Prostate gland (tissue), 2 donors: ENCODE measurements around the gene TEX261. TPM values are rescaled to one million over a fixed set of nuclear protein-coding genes. Genes with fewer than 3 reads are reported as not detected.

Experiments used
- DNase-seq: peaks from one replicate; pipeline ENCODE4 v3.0.0-alpha.2; 2019; ENCODE audit warnings: low spot score
- H3K27ac ChIP-seq, 2 donors: fragments of 200-600 bp; sonication (generic); 2 replicates each; pipeline ENCODE4 v1.5.1; 2017 to 2019
- H3K27me3 ChIP-seq: fragments of 200-600 bp; sonication (generic); replicated peaks from 2 replicates; pipeline ENCODE4 v1.5.1; 2019; ENCODE audit not compliant: insufficient read depth
- H3K36me3 ChIP-seq, 2 donors: fragments of 200-600 bp; sonication (generic); 1 replicate in 1 of 2; 2 replicates in 1 of 2; pipeline versions ENCODE4 v1.5.1 to v1.8.1; 2017 to 2019
- H3K4me1 ChIP-seq: fragments of 200-600 bp; sonication (generic); replicated peaks from 2 replicates; pipeline ENCODE4 v1.5.1; 2019
- H3K4me3 ChIP-seq, 2 donors: fragments of 200-600 bp; sonication (generic); 2 replicates each; pipeline ENCODE4 v1.5.1; 2017 to 2019
- H3K9me3 ChIP-seq: fragments of 200-600 bp; sonication (generic); 2 replicates; pipeline ENCODE4 v1.5.1; 2017
- CTCF ChIP-seq, 4 experiments: fragments of 200-600 bp in 2 of 4; fragments of 450-650 bp in 2 of 4; sonication (generic) in 2 of 4; IDR thresholded peaks; 1 replicate in 3 of 4; 2 replicates in 1 of 4; pipeline ENCODE4 v1.5.1; 2016 to 2019; ENCODE audit warnings: antibody characterized with exemption in 4 of 4, mild to moderate bottlenecking in 2 of 4, moderate library complexity in 2 of 4
- POLR2A ChIP-seq: fragments of 450-650 bp; IDR thresholded peaks from one replicate; pipeline ENCODE4 v1.6.1; 2016; ENCODE audit warnings: antibody characterized with exemption, mild to moderate bottlenecking
- POLR2AphosphoS5 ChIP-seq: sonication (generic); formaldehyde crosslinking; IDR thresholded peaks from one replicate; pipeline ENCODE4 v1.6.1; 2017; ENCODE audit warnings: antibody characterized with exemption
- WGBS: methylation state at CpG from one replicate; pipeline ENCODE4 v1.1.5; 2018; 5-methylcytosine and 5-hydroxymethylcytosine counted together
- intact Hi-C: fragments of 100-400 bp; cut with DNase I; formaldehyde crosslinking; loops from one replicate; pipeline ENCODE4 v1.14.2; 2022
- total RNA-seq, 2 donors: library from RNA; depleted of rRNA; stranded (reverse); fragments of >200 nt; gene quantifications; one replicate each; pipeline ENCODE4 v1.1.0, GENCODE V29; 2016

TEX261 gene
- total RNA-seq, 2 donors from 2014 or later = 41.4 to 45.2 TPM

GRCh38 chr2:71005271-71006202 lies 10.9 kb upstream of the TEX261 start:
- DNase-seq = no peak
- 76% methylated on average over 10 of the region's 10 CpGs for WGBS
- no peak for TF ChIP-seq POLR2A
- TF ChIP-seq POLR2AphosphoS5 = no peak
- TF ChIP-seq CTCF (IDR thresholded peaks at IDR 0.05) = no peak
- Histone ChIP-seq H3K4me1 (no peaks in the 10 kb centered on the region), H3K27me3 (no peaks in the 10 kb centered on the region), H3K9me3 (no peaks in the 10 kb centered on the region), H3K4me3 (no peak overlapping the region), H3K27ac (no peak overlapping the region), H3K36me3 (no peaks in the 10 kb centered on the region)
- intact Hi-C loops = no loop called here

- H3K27ac ChIP-seq = no peak overlapping the region
- H3K36me3 ChIP-seq = no peaks in the 10 kb centered on the region
- DNase-seq = no peak
- no peaks in the 10 kb centered on the region for H3K9me3 ChIP-seq
- H3K27me3 ChIP-seq = no peaks in the 10 kb centered on the region
- no peak overlapping the region for H3K4me3 ChIP-seq
- WGBS = 84% methylated on average over 6 of the region's 6 CpGs
- no peaks in the 10 kb centered on the region for H3K4me1 ChIP-seq
- TF ChIP-seq POLR2AphosphoS5 = no peak
- TF ChIP-seq CTCF (IDR thresholded peaks at IDR 0.05) = no peak
- no peak for TF ChIP-seq POLR2A
- intact Hi-C loops = no loop called here
Measured at GRCh38 chr2:71004857-71005256, 10.2 kb upstream of the TEX261 start.

- no peaks in the 10 kb centered on the region for H3K36me3 ChIP-seq
- TF ChIP-seq POLR2A (no peak), POLR2AphosphoS5 (no peak), CTCF (IDR thresholded peaks at IDR 0.05) (no peak)
- H3K27me3 ChIP-seq = no peaks in the 10 kb centered on the region
- DNase-seq = no peak
- H3K4me1 ChIP-seq = no peaks in the 10 kb centered on the region
- H3K27ac ChIP-seq = no peak overlapping the region
- WGBS = 83% methylated on average over 11 of the region's 11 CpGs
- H3K4me3 ChIP-seq = no peak overlapping the region
- intact Hi-C loops = no loop called here
- H3K9me3 ChIP-seq = no peaks in the 10 kb centered on the region
Measured at GRCh38 chr2:71003966-71004755, 9.5 kb upstream of the TEX261 start.

- Histone ChIP-seq H3K27ac (no peak overlapping the region), H3K27me3 (no peaks in the 10 kb centered on the region), H3K9me3 (no peaks in the 10 kb centered on the region), H3K4me1 (no peaks in the 10 kb centered on the region), H3K36me3 (no peaks in the 10 kb centered on the region), H3K4me3 (no peak overlapping the region)
- 82% methylated on average over 6 of the region's 6 CpGs for WGBS
- no peak for TF ChIP-seq CTCF (IDR thresholded peaks at IDR 0.05)
- no peak for TF ChIP-seq POLR2A
- no peak for TF ChIP-seq POLR2AphosphoS5
- no peak for DNase-seq
- intact Hi-C loops = no loop called here
Measured at GRCh38 chr2:71003396-71003795, 8.7 kb upstream of the TEX261 start.
